Measurements from ENCODE around the gene STAM. TPM values are rescaled to one million over a fixed set of nuclear protein-coding genes. Genes with fewer than 3 reads are reported as not detected.

The STAM gene
- polyA plus RNA-seq, 1 of the 3 experiments (the other 2 are of a cell fraction) = 19.1 TPM

DNA sequence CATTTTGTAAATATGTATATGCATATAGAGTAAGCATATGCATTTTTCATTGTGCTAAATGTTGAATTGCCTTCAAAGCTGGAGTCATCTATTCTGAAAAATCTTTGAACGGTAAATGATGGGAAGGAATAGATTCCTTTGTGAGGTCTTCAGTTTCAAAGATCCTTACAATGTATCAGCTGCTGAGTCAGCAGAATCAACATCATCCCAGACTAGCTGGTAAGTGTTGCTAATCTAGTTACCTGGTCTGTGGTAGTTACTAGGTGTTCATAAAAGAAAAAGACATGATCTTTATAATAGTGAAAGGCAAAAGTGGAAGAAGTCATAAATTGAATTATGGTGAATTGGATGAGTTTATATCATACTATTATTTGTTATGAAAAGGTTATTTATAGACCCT, 10.6 kb upstream of the STAM start (continued):
- TF ChIP-seq SMC3 (IDR thresholded peaks at IDR 0.05; ENCODE audit: low read depth, low read length) (no peak), EP300 (IDR thresholded peaks at IDR 0.05; ENCODE audit: borderline replicate concordance in 1 of 2, low read depth in 1 of 2, low read length in 1 of 2) (no peak), PBX3 (IDR thresholded peaks at IDR 0.05) (no peak), FOSL2 (IDR thresholded peaks at IDR 0.05; ENCODE audit: borderline replicate concordance, low read depth) (no peak), JUND (IDR thresholded peaks at IDR 0.05) (no peak), GABPA (IDR thresholded peaks at IDR 0.05; ENCODE audit: low read depth) (no peak), FOXM1 (IDR thresholded peaks at IDR 0.05; ENCODE audit: low read depth) (no peak), CTCF (IDR thresholded peaks at IDR 0.05) (no peak)
- TF ChIP-seq, protein P1, sequence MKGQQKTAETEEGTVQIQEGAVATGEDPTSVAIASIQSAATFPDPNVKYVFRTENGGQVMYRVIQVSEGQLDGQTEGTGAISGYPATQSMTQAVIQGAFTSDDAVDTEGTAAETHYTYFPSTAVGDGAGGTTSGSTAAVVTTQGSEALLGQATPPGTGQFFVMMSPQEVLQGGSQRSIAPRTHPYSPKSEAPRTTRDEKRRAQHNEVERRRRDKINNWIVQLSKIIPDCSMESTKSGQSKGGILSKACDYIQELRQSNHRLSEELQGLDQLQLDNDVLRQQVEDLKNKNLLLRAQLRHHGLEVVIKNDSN (IDR thresholded peaks at IDR 0.05; ENCODE audit: borderline replicate concordance, low read depth) = no peak
- TF ChIP-seq, protein P2, sequence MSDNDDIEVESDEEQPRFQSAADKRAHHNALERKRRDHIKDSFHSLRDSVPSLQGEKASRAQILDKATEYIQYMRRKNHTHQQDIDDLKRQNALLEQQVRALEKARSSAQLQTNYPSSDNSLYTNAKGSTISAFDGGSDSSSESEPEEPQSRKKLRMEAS (IDR thresholded peaks at IDR 0.05; ENCODE audit: low read depth) = no peak

GRCh38 chr10:17637869-17638268, 6.1 kb upstream of the STAM start:
- H3K9me2 ChIP-seq = no peaks in the 10 kb centered on the region
- H3K4me2 ChIP-seq = no peak overlapping the region
- no peaks in the 10 kb centered on the region for H4K20me1 ChIP-seq (ENCODE audit: insufficient read depth)
- peaks cover under 1% of the 10 kb centered on the region for H3F3A ChIP-seq (replicated peaks; ENCODE audit: insufficient read depth)
- H2AFZ ChIP-seq (ENCODE audit: low read depth) = no peak overlapping the region
- 93% methylated on average over 5 of the region's 5 CpGs for WGBS (ENCODE audit: low lambda C conversion rate)
- H3K27me3 ChIP-seq (ENCODE audit: insufficient read depth) = no peaks in the 10 kb centered on the region
- no peak overlapping the region for H3K27ac ChIP-seq (ENCODE audit: low read depth in 2 of 2, low read length in 1 of 2)
- peaks cover 2 to 5% of the 10 kb centered on the region in 2 experiments; a peak in 2 of 4 replicates for H3K4me1 ChIP-seq (ENCODE audit: control insufficient read depth in 1 of 2, insufficient read depth in 2 of 2, low read depth in 1 of 2, low read length in 1 of 2)
- CTCF ChIA-PET = interaction anchor here (1.1 kb wide), 1 partner anchor 46 kb away, joined by 3 read pairs; no protein-coding TSS in a partner anchor
- H3K4me3 ChIP-seq (ENCODE audit: low read depth in 2 of 2, low read length in 1 of 2) = no peak overlapping the region
- peaks cover 0 to 6% of the 10 kb centered on the region in 2 experiments for H3K36me3 ChIP-seq (replicated peaks in 1 of 2; ENCODE audit: control insufficient read depth in 1 of 2, insufficient read depth in 2 of 2, low read length in 1 of 2)
- no peak for DNase-seq
- POLR2A ChIA-PET = no interaction called here
- TF ChIP-seq, protein P2 (IDR thresholded peaks at IDR 0.05; ENCODE audit: low read depth) = no peak
- TF ChIP-seq FOSL2 (IDR thresholded peaks at IDR 0.05; ENCODE audit: borderline replicate concordance, low read depth) = no peak
- no peak for TF ChIP-seq RXRA (IDR thresholded peaks at IDR 0.05; ENCODE audit: borderline replicate concordance, low read depth)
- TF ChIP-seq MXI1 (IDR thresholded peaks at IDR 0.05; ENCODE audit: low read depth, low read length) = no peak
- no peak for TF ChIP-seq JUND (IDR thresholded peaks at IDR 0.05)
- TF ChIP-seq, protein P1 (IDR thresholded peaks at IDR 0.05; ENCODE audit: borderline replicate concordance, low read depth) = no peak
- no peak for TF ChIP-seq SMC3 (IDR thresholded peaks at IDR 0.05; ENCODE audit: low read depth, low read length)
- no peak for TF ChIP-seq POLR2AphosphoS5 (IDR thresholded peaks at IDR 0.05; ENCODE audit: low read depth, low read length)
- no peak for TF ChIP-seq YY1 (IDR thresholded peaks at IDR 0.05; ENCODE audit: low read depth)
- no peak for TF ChIP-seq FOXM1 (IDR thresholded peaks at IDR 0.05; ENCODE audit: low read depth)
- TF ChIP-seq NRF1 (IDR thresholded peaks at IDR 0.05; ENCODE audit: low read depth, low read length) = no peak
- TF ChIP-seq, protein P3, sequence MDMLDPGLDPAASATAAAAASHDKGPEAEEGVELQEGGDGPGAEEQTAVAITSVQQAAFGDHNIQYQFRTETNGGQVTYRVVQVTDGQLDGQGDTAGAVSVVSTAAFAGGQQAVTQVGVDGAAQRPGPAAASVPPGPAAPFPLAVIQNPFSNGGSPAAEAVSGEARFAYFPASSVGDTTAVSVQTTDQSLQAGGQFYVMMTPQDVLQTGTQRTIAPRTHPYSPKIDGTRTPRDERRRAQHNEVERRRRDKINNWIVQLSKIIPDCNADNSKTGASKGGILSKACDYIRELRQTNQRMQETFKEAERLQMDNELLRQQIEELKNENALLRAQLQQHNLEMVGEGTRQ (IDR thresholded peaks at IDR 0.05; ENCODE audit: borderline replicate concordance, low read depth, low read length) = no peak
- TF ChIP-seq EP300 (IDR thresholded peaks at IDR 0.05; ENCODE audit: borderline replicate concordance in 1 of 2, low read depth in 1 of 2, low read length in 1 of 2) = no peak
- TF ChIP-seq ELF1 (IDR thresholded peaks at IDR 0.05) = no peak
- no peak for TF ChIP-seq CHD2 (IDR thresholded peaks at IDR 0.05; ENCODE audit: low read length, partially characterized antibody)
- no peak for TF ChIP-seq EZH2phosphoT487 (IDR thresholded peaks at IDR 0.05; ENCODE audit: borderline replicate concordance, low read depth)
- no peak for TF ChIP-seq TCF12 (IDR thresholded peaks at IDR 0.05)
- no peak for TF ChIP-seq NFIC (IDR thresholded peaks at IDR 0.05; ENCODE audit: borderline replicate concordance)
- no peak overlapping the region for H3K9ac ChIP-seq
- H3K9me3 ChIP-seq = peaks cover 6% of the 10 kb centered on the region; the same call in 1 of the 2 replicates
- peaks cover 21% of the 10 kb centered on the region for H3K79me2 ChIP-seq (ENCODE audit: insufficient read depth)

Measured in SK-N-SH (cell line).